GM10266 (cell line): ENCODE results near the gene PLEKHF1.

ENCODE experiments used
- DNase-seq: peaks from one replicate; pipeline ENCODE4 v3.0.0; 2012; ENCODE audit errors: extremely low spot score
- TF ChIP-seq, protein P1 (sequence below): IDR thresholded peaks from 2 replicates; pipeline ENCODE4 v1.5.1; 2012; ENCODE audit warnings: mild to moderate bottlenecking, low read depth; ENCODE audit not compliant: control insufficient read depth, insufficient read depth; ENCODE audit errors: missing control alignments

Gene PLEKHF1

DNA sequence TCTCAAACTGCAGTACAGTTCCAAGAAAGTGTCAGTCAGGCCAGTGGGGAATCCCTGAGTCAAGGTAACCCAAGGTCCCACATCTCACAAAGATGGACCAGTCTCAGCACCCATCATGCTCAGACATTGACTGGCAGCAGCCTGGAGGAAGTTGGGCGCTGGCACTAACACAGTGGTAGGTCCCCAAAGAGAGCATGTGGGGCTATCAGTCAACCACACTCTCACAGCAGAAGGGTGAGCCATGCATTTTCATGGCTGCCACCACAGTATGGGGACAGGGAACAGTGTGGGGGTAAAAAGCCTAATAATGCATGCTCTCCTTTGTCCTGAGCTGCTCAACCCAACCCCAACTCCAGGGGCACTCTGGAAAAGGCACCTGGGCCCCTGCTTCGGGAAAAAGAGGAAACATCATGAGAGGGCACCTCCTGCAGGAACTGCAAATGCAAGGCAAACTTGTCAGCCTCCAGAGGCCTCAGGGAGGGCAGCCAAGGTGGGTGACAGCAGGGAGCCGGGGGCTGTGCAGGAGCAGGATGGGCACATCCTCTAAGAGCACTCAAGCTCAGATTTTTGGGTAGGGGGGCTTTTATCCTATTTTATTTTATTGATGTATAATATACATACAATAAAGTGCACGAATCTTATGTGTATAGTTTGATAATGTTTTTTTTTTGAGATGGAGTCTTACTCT lies 9.5 kb upstream of the PLEKHF1 start:
- TF ChIP-seq, protein P1, sequence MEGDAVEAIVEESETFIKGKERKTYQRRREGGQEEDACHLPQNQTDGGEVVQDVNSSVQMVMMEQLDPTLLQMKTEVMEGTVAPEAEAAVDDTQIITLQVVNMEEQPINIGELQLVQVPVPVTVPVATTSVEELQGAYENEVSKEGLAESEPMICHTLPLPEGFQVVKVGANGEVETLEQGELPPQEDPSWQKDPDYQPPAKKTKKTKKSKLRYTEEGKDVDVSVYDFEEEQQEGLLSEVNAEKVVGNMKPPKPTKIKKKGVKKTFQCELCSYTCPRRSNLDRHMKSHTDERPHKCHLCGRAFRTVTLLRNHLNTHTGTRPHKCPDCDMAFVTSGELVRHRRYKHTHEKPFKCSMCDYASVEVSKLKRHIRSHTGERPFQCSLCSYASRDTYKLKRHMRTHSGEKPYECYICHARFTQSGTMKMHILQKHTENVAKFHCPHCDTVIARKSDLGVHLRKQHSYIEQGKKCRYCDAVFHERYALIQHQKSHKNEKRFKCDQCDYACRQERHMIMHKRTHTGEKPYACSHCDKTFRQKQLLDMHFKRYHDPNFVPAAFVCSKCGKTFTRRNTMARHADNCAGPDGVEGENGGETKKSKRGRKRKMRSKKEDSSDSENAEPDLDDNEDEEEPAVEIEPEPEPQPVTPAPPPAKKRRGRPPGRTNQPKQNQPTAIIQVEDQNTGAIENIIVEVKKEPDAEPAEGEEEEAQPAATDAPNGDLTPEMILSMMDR: no peak
- DNase-seq: no peak

DNA sequence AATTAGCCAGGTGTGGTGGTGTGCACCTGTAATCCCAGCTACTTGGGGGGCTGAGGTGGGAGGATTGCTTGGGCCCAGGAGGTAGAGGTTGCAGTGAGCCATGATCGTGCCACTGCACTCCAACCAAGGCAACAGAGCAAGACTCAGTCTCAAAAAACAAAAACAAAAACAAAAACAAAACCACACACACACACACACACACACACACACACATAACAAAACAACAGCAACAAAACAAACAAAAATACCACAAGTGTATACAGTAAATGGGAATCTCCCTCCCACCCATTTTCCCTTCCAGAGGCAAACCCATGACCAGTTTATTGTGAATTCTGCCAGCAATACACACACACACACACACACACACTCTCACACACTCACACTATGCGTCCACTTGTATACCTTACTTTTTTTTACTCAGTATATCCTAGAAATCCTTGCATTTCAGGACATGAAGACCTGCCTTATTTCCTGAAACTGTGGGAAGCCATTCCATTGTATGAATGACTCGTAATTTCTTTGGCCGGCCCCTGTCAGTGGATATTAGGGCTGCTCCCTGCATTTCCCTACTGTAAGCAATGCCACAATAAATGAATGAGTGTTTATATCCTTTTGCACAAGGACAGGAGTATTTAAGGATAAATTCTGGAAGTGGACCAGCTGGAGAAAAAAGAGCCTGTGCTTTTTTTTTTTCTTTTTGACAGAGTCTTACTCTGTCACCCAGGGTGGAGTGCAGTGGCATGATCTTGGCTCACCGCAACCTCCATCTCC lies 6.9 kb upstream of the PLEKHF1 start:
- DNase-seq: no peak
- TF ChIP-seq, protein P1: no peak

DNA sequence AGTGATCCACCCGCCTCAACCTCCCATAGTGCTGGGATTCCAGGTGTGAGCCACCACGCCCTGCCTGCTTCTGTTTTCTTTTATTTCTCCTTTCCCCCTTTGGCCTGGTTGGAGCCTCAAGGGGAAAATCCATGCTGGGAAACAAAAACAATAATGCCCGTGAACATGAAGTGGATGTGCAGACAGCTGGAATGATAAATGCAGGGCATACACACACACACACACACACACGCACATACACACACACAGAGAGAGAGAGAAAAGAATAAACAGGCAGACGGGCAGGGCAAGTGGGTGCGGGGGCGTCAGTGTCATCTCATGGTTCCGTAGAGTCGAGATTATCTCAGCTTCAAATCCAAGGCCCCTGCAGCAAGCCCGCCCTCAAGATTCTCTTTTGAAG lies 4.4 kb upstream of the PLEKHF1 start:
- TF ChIP-seq, protein P1: no peak
- DNase-seq: no peak

DNA sequence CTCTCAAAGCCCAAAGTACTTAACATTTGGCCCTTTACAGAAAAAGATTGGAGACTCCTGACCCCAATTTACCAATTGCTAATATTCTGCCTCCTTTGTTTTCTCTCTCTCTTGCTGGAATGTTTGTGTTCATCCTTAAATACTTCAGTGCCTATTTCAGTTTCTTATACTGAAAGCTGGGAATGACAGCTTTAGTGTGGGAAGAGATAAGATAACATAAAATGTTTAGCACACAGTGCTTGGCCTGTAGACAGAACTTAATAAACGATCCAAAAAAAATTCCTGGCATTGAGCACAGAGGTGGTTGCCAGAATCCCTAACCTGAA lies 3.0 kb upstream of the PLEKHF1 start:
- no peak for DNase-seq
- TF ChIP-seq, protein P1: no peak

DNA sequence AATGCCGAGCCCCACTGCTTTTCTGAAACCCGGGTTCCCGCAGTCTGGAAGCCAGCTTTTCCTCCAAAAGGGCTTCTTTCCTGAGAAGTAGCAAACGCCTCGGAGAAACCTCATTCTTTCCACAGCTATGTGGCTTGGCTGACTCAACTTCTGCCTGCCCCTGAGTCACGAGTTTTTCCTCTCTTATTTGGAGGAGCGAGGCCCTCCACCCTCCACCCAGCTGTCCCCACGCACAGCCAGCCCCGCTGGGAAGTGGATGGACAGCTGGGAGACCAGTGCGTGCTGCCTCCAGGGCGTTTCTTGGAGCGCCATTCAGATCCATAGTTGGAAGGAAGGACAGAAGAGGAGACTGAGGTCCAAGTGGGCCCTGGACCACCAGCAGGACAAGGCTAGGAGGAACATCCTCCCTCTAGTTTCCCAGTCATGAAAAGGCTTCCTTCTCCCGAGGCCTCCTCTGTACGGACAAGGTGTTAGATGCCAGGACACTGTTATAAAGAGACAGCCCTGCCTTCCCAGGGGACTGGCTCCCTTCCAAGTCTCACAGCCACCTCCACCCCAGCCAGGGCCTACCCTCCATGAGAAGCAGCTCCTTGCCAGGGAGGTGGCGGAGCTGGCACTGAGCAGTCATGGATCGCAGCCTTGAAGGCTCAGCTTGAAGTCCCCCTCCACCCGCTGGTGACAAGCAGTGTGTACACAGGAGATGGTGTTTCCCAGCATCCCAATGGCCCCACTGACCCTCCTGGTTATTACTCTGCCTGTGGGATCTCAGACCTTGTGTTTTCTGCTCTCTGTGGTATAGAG lies 2.5 kb upstream of the PLEKHF1 start:
- DNase-seq: no peak
- TF ChIP-seq, protein P1: no peak

DNA sequence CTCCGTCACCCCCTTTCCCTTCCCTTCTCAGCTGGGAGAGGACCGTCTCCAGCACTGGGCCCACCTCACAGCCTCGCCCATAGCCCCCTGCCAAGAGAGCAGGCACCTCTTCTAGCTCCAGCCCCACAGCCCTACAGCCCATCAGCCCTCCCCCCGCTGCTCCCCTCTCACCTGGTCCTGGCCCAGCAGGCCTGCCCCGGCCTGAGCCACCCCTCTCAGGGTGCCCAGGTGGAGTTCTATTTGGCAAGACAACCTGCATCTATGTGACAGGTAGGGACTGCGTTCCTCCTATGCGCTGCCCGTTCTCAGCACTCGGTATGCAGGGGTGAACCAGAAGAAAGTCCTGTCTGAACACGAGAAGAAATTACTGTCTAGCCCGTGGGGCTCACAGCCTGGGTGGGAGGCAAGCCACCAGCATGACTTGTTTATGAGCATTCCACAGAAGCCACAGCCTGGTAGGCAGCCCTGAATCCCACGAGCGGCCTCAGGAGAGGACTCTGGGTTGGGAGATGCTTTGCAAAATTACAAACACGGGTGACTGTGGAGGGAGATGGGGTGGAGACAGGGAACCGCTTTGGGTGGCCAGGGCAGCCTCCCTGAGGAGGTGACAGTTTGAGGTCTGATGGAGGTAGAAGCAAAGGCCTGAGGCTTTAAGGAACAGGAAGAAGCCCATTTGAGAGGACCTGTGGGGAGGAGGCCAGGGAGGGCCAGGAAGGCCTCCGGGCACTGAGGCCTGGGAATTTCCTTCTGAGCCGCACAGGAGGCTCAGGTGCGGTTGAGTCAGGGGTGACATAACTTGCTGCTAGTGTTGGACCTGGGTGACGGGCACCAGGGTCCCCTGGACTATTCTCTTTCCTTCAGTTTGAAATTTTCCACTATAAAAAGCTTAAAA lies 1.2 kb upstream of the PLEKHF1 start:
- TF ChIP-seq, protein P1: no peak

More for the DNA sequence above, 1.2 kb upstream of the PLEKHF1 start:
- DNase-seq: no peak
